HG03571 (cell line): ENCODE results near the gene BICD2.

ENCODE experiments used
- ATAC-seq: cut with Tn5 transposase; IDR thresholded peaks from one replicate; pipeline ENCODE4 v1.9.1; 2021; ENCODE audit not compliant: unreplicated experiment

The BICD2 gene

GRCh38 chr9:92671323-92671722 is 93.3 kb downstream of the BICD2 start:
- no peak for ATAC-seq

DNA sequence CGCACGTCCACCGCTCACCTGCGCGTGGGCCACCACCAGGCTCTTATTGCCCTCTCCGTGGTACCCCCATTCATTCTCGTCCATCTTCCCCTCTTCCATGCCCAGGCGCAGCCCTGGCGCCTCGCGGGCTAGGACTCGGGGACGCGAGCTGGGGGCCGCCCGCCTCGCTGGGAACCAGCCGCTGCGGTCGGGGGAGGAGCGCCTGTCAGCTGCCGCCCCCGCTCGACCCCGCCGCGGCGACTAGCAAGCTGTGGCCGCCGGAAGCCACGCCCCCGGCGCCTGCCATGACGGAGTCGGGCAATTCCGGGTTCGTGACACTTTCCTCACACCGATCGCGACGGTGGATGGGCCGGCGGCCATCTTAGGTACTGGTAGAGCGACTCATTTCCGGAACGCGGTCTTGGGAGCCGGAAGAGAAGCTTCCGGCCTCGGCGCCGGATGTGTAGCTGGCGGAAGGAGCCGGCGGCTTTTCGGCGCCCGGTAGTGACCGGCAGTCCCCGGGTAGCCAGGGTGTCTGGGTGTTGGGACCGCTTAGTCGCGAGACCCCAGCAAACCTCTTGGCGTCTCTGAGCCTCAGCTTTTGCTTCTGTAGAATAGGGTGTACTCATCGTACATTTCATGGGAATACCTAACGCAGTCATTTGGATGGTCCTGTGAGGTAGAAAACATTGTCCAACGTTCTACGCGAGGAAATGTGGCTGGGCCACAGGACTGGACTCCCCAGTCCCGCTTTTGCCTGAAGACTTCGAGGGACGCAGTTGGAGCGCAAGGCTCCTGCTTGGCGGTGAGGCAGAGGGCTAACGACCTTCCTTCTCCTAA is 94.5 kb downstream of the BICD2 start, which contains the start of gene IPPK:
Gene IPPK (minus strand): TSS at position 242 of the 819 bp plus-strand sequence. CDS start 143 bp downstream, at position 99.
- ATAC-seq = peak; percentile 90

DNA sequence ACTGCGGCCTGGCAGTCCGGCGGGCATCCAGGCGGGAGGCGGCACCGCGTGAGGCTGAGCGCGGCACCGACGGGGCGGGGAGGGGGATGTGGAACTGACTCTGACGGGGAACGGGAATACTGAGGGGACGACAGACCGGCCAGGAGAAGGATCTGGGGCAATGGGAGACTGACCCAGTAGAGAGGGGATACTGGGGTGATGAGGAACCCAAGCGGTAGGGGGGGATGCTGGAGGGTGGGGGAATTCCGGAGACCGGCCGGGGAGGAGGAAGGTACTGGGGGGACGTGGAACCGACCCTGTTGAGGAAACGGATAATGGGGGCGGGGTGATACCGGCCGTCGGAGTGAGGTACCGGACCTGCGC is 95.1 kb downstream of the BICD2 start:
- no peak for ATAC-seq

DNA sequence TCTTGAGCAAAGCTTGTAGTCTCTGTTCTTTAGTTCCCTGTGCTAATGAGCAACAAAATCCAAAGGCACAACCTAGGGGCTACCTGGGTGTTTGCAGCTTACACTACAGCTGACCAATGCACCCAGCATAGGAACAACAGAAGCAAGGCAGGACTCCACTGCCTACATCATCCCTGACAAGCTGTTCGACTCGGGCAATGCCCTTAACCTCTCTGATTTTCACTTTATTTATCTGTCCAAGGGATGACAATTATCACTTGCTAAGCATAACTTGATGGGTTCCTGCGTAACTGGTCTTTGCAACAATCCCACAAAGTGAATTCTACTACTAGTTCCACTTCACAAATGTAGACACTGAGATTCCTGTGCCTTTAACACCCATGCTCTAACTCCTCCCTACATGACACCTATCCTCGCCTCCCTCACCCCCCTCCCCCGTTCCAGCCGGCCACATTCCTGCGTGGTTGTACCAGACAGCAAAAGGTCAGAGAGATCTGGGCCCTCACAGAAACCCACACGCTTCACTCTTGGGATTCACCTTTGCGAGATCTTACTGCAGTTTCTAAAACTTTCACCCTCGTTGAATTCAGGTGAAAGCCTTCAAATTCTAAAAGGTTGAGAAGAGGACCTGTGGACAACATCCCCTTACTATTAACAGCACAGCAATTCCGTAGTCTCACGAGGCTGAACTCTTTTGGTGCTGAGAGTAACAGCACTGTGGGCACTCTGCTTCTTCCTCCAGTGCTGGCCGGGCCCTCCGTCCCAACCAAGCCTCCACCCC is 95.7 kb downstream of the BICD2 start:
- ATAC-seq = no peak

DNA sequence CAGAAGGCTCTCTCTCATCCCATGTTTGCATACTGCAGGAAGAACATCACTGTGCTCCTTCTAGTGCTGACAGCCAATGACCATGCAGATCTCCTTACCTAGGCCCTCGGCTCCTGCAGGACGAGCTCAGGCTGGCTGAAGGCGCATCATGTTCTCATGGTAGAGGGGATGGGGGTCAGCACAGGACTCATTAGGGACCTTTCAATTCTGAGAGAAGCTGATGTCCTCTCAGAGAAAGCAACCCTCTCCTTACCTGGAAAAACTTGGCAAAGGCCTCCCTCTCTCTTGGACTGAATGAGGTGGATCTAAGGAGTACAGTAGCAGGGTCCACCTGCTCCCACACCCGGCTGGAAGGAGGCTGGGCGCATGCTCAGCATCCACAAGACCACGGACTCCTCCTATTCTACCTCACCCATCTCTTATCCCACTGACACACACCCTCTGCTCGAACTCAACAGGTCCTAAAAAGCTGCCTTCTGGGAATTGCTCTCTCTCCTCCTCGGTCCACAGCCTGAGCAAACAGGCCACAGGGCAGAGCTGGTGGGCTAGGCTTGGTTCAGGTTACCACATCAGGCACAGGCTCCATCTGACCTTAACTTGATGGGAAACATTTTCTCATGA is 97.6 kb downstream of the BICD2 start:
- no peak for ATAC-seq

DNA sequence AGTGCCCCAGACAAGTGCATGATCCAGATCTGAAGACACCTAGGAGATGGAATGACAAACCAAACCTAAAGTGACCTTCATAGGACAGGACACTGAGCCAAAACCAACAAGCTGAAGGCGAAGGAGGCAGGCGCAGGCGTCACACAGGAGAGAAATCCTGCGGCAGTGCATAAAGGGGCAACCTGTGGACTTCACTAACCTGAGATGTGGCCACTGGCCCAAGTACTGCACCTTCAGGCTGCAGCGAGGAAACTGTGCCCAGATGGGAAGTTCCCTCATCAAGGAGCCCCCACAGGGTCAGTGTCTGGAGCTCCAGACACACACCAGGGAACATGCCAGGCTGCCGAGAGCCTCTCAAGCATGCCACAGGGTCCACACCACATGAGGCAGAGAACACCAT is 98.4 kb downstream of the BICD2 start:
- no peak for ATAC-seq

DNA sequence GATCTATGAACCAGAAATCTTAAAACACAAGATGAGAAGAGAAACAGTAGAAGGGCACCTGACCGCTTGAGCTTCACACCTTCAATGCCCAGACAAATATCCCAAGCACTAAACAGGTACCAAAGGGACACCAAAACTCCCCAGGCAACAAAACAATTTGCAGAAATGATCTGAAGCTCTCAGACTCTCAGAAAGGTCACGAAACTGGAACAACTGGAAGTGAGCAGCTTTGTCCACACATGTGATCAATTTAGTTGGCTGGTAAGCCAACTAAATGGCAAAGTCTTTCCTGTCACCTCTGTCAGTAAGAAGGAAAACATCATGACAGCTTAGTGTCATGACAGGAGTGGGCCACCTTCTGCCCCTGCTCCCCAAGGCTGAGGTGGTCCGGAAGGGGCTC is 98.8 kb downstream of the BICD2 start:
- no peak for ATAC-seq

DNA sequence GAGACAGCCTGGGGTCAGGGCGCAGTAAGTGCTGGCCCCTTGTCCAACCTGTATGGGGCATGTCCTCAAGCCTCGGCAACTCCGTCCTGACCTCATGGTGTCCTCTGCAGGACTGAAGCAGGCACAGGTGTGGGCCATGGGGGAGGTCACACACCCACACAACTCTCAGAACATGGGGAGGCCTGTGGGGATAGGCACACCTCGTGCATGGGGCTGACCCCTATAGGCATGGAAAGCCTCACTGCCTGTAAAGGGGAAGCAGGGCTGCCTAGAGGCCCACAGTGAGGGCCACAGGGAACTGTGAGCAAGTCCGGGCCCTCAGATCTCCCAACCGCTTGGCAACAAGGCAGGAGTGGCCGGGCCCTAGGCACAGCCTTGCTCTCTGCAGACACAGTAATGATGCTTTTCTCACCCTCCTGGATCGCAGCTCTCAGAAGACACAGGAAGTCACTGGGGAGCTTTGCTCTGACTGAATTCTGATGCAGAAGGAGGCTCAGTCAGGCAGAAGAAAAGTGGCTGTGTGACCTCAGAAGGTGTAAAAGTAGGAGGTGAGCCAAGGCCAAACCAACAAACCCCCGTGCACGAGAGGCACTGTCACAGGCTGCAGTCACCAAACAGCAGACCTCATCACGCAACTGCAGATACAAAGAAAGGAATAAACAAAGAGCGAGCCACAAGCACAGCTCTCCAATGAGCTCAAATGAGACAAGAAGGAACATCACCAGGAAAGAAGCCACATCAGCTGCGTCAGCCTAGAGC is 100.1 kb downstream of the BICD2 start:
- no peak for ATAC-seq

DNA sequence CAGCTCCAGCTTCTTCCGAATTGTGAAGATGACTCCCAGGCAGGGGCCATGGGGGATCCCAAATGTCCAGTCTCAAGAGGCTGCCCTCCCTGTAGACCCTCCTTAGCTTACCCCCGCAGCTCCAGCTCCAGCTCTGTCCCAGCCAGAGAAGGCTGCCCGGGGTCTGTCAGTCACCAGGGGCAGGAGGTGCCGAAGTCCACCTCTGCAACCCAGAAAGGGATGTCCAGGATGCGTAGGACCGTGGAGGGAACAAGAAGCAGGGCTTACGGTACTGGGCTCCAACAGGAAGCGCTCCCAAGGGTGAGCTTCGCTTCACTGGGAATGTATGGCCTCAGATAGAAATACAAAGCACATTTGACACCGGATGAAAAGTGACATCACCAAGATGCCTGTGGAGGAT is 100.7 kb downstream of the BICD2 start:
- no peak for ATAC-seq

DNA sequence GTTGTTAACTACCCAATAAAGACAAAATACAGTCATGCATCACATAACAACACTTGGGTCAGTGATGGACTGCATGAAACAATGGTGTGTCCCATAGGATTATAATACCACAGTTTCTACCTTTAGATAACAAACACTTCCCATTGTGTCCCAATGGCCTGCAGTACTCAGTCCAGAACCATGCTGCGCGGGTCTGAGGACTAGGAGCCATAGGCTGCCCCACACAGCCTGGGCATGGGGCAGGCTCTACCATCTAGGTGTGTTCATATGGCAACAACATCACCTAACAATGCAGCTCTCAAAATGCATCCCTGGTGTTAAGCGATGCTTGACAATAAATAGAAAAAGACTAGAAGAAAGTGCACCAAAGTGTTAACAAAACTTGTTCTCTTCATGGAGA is 101.5 kb downstream of the BICD2 start:
- no peak for ATAC-seq

- no peak for ATAC-seq
Measured at GRCh38 chr9:92661743-92662142, 102.9 kb downstream of the BICD2 start.
